ENCODE measurements around the gene ITSN2.

ITSN2 gene

GRCh38 chr2:24158131-24158530 is 202.2 kb downstream of the ITSN2 start:
- H3K36me3 ChIP-seq = peaks cover 0 to 25% (median 21%) of the 10 kb centered on the region in 3 donors
- no peak for DNase-seq
- TF ChIP-seq CTCF (IDR thresholded peaks at IDR 0.05) = no peak
- no peaks in the 10 kb centered on the region for H3K4me1 ChIP-seq
- intact Hi-C loops (cut with DNase I; ENCODE audit: low total_unique reads) = no loop called here
- no peak overlapping the region for H3K27ac ChIP-seq
- no peaks in the 10 kb centered on the region for H3K9me3 ChIP-seq
- H3K4me3 ChIP-seq = no peak overlapping the region
- no peaks in the 10 kb centered on the region for H3K27me3 ChIP-seq

GRCh38 chr2:24153478-24153877 is 206.9 kb downstream of the ITSN2 start:
- Histone ChIP-seq H3K27ac (no peak overlapping the region), H3K4me1 (no peaks in the 10 kb centered on the region), H3K36me3 (peaks cover 14 to 37% (median 34%) of the 10 kb centered on the region in 3 donors), H3K4me3 (no peak overlapping the region), H3K27me3 (no peaks in the 10 kb centered on the region), H3K9me3 (no peaks in the 10 kb centered on the region)
- no peak for DNase-seq
- TF ChIP-seq CTCF (IDR thresholded peaks at IDR 0.05) = no peak
- intact Hi-C loops (cut with DNase I; ENCODE audit: low total_unique reads) = no loop called here
